Panc1 (cell line): ENCODE data around the gene TRAPPC2L. TPM values are rescaled to one million over a fixed set of nuclear protein-coding genes. Genes with fewer than 3 reads are reported as not detected.

Experiments used
- ATAC-seq: fragments of 200-7000 bp; cut with Tn5 transposase; 2 replicates; pipeline ENCODE4 v1.9.1; 2020; ENCODE audit warnings: mild to moderate bottlenecking, moderate library complexity
- BruUV-seq: library from RNA; stranded (reverse); fragments of 400-500 nt; replicated peaks from 2 replicates; lab custom pipeline; 2021; lab: Mats Ljungman, UMichigan
- CTCF ChIA-PET: fragments of 300-600 bp; sonication (Branson Sonifier 250); formaldehyde crosslinking; loops from one replicate; lab custom pipeline; 2022; ENCODE audit warnings: antibody characterized with exemption; lab: Charles Lee
- POLR2A ChIA-PET: fragments of 300-600 bp; sonication (Branson Sonifier 250); formaldehyde crosslinking; loops from one replicate; lab custom pipeline; 2022; ENCODE audit warnings: antibody characterized with exemption; lab: Charles Lee
- DNase-seq: peaks from one replicate; pipeline ENCODE4 v3.0.0-alpha.2; 2010; ENCODE audit warnings: low read depth, low spot score
- H3K27ac ChIP-seq: 2 replicates; pipeline ENCODE4 v1.5.1; 2011; ENCODE audit warnings: mild to moderate bottlenecking, low read length, inconsistent platforms
- H3K27me3 ChIP-seq: fragments of 200-500 bp; sonication (Bioruptor generic); 2 replicates; pipeline ENCODE4 v1.6.0; 2014; ENCODE audit warnings: low read length, inconsistent platforms; ENCODE audit not compliant: control insufficient read depth, insufficient read depth
- H3K36me3 ChIP-seq: fragments of 200-500 bp; sonication (Bioruptor generic); 2 replicates; pipeline ENCODE4 v1.5.1; 2014; ENCODE audit warnings: inconsistent platforms, mild to moderate bottlenecking, low read length, moderate library complexity; ENCODE audit not compliant: control insufficient read depth, insufficient read depth
- H3K4me1 ChIP-seq: 2 replicates; pipeline ENCODE4 v1.5.1; 2011; ENCODE audit warnings: inconsistent platforms, mild to moderate bottlenecking, low read length, moderate library complexity; ENCODE audit not compliant: control insufficient read depth, insufficient read depth
- H3K4me3 ChIP-seq, 2 experiments: 2 replicates each; pipeline ENCODE4 v1.5.1; 2011 to 2012; ENCODE audit warnings: low read depth in 2 of 2, low read length in 2 of 2, mild to moderate bottlenecking in 2 of 2, inconsistent platforms in 1 of 2, moderate library complexity in 1 of 2
- H3K9me3 ChIP-seq: fragments of 200-500 bp; sonication (Bioruptor generic); 2 replicates; pipeline ENCODE4 v1.5.1; 2014; ENCODE audit warnings: low read depth, mild to moderate bottlenecking, inconsistent platforms, low read length, moderate library complexity; ENCODE audit not compliant: control insufficient read depth, insufficient read depth
- CTCF ChIP-seq: fragments of 450-650 bp; IDR thresholded peaks from 2 replicates; pipeline ENCODE4 v1.5.1; 2017; ENCODE audit warnings: mild to moderate bottlenecking
- POLR2AphosphoS5 ChIP-seq: IDR thresholded peaks from 2 replicates; pipeline ENCODE4 v1.6.1; 2012; ENCODE audit warnings: mild to moderate bottlenecking, low read depth, low read length, moderate library complexity
- REST ChIP-seq, 2 experiments: IDR thresholded peaks; 2 replicates each; pipeline ENCODE4 v1.6.1; 2011 to 2012; ENCODE audit warnings: low read depth in 2 of 2, control low read depth in 1 of 2, low read length in 1 of 2, mild to moderate bottlenecking in 1 of 2, moderate library complexity in 1 of 2; ENCODE audit not compliant: insufficient read depth in 1 of 2
- SIN3A ChIP-seq: IDR thresholded peaks from 2 replicates; pipeline ENCODE4 v1.6.1; 2012; ENCODE audit warnings: low read depth, mild to moderate bottlenecking, low read length, moderate library complexity, borderline replicate concordance; ENCODE audit not compliant: insufficient read depth
- TCF7L2 ChIP-seq: IDR thresholded peaks from 2 replicates; pipeline ENCODE4 v1.6.1; 2011; ENCODE audit warnings: mild to moderate bottlenecking, low read depth, low read length, inconsistent platforms
- in situ Hi-C: cut with HindIII; loops from 2 replicates; pipeline ENCODE4 v1.10.0; 2016; ENCODE audit warnings: low sequenced_read_pairs, low pct_unique_long_range_greater_than_20kb
- intact Hi-C: fragments of 100-400 bp; cut with micrococcal nuclease; formaldehyde crosslinking; loops from one replicate; pipeline ENCODE4 v1.10.0; 2022; ENCODE audit not compliant: unreplicated experiment
- total RNA-seq: library from RNA; stranded (reverse); gene quantifications from one replicate; pipeline ENCODE4 v1.2.1, GENCODE V29; 2021; ENCODE audit not compliant: unreplicated experiment

The TRAPPC2L gene
- total RNA-seq, 1 experiment from 2014 or later, result 73.8 TPM

GRCh38 chr16:88902744-88903143, 45.8 kb downstream of the TRAPPC2L start:
- DNase-seq (no peak), ATAC-seq (no peak)
- peaks cover 4% of the 10 kb centered on the region; the same call in 1 of the 2 replicates for H3K4me1 ChIP-seq
- H3K27me3 ChIP-seq, result no peaks in the 10 kb centered on the region
- ChIA-PET POLR2A (no interaction called here), CTCF (no interaction called here)
- TF ChIP-seq REST (IDR thresholded peaks at IDR 0.05; ENCODE audit: insufficient read depth in 1 of 2, low read depth in 2 of 2, low read length in 1 of 2), result no peak
- no peak for TF ChIP-seq SIN3A
- TF ChIP-seq POLR2AphosphoS5, result no peak
- TF ChIP-seq TCF7L2, result no peak
- no peak for TF ChIP-seq CTCF
- H3K4me3 ChIP-seq, result no peak overlapping the region
- no peak overlapping the region for H3K27ac ChIP-seq
- BruUV-seq, result no TSS peak
- in situ Hi-C loops (no loop called here), intact Hi-C loops (no loop called here)
- no peaks in the 10 kb centered on the region for H3K36me3 ChIP-seq
- no peaks in the 10 kb centered on the region for H3K9me3 ChIP-seq

- Histone ChIP-seq H3K4me3 (no peak overlapping the region), H3K4me1 (peaks cover 6% of the 10 kb centered on the region; the same call in 1 of the 2 replicates), H3K27ac (no peak overlapping the region), H3K36me3 (no peaks in the 10 kb centered on the region), H3K9me3 (no peaks in the 10 kb centered on the region), H3K27me3 (no peaks in the 10 kb centered on the region)
- in situ Hi-C loops (no loop called here), intact Hi-C loops (no loop called here)
- ChIA-PET POLR2A (no interaction called here), CTCF (no interaction called here)
- DNase-seq (no peak), ATAC-seq (no peak)
- TF ChIP-seq SIN3A (no peak), REST (IDR thresholded peaks at IDR 0.05; ENCODE audit: insufficient read depth in 1 of 2, low read depth in 2 of 2, low read length in 1 of 2) (no peak), TCF7L2 (no peak), POLR2AphosphoS5 (no peak), CTCF (no peak)
- BruUV-seq, result no TSS peak
These were observed 46.3 kb downstream of the TRAPPC2L start for GRCh38 chr16:88903267-88903666.
